ENCODE results near the gene AOPEP. TPM values are rescaled to one million over a fixed set of nuclear protein-coding genes. Genes with fewer than 3 reads are reported as not detected.

The AOPEP gene
- total and polyA plus RNA-seq, 2 of the 13 experiments (the other 11 are each of a cell fraction or from before 2014, with no cell fraction given): 22.2 to 41.6 TPM

- H2AFZ ChIP-seq (ENCODE audit: low read length): no peak overlapping the region
- ChIA-PET CTCF (ENCODE audit: low intra/inter-chr PET ratio, low total read pairs) (no interaction called here), POLR2A (no interaction called here)
- WGBS (ENCODE audit: low lambda C conversion rate): 94% methylated on average over 3 of the region's 3 CpGs
- H3K9ac ChIP-seq (ENCODE audit: insufficient read depth, low read depth, low read length): no peak overlapping the region
- no peaks in the 10 kb centered on the region for H3K9me3 ChIP-seq (ENCODE audit: low read length)
- FAIRE-seq: no peak
- no TSS peak for BruUV-seq (replicated peaks)
- H3K4me3 ChIP-seq (replicated peaks in 1 of 3; ENCODE audit: insufficient read depth in 1 of 3, low read depth in 2 of 3, low read length in 3 of 3): no peak overlapping the region
- DNase-seq (ENCODE audit: low spot score): no peak
- TF ChIP-seq NR3C1 (CRISPR knock-in tag; IDR thresholded peaks at IDR 0.05) (no peak), ZFP1 (CRISPR knock-in tag; IDR thresholded peaks at IDR 0.05) (no peak), HOXA3 (CRISPR knock-in tag; IDR thresholded peaks at IDR 0.05) (no peak), ZNF274 (CRISPR knock-in tag; IDR thresholded peaks at IDR 0.05) (no peak), HINFP (CRISPR knock-in tag; IDR thresholded peaks at IDR 0.05; ENCODE audit: low read depth) (no peak), CREBL2 (CRISPR knock-in tag; IDR thresholded peaks at IDR 0.05; ENCODE audit: borderline replicate concordance) (no peak), MYNN (CRISPR knock-in tag; IDR thresholded peaks at IDR 0.05; ENCODE audit: low read depth) (no peak), ZFP37 (CRISPR knock-in tag; IDR thresholded peaks at IDR 0.05; ENCODE audit: borderline replicate concordance) (no peak), HNF1B (CRISPR knock-in tag; IDR thresholded peaks at IDR 0.05) (no peak), ZUFSP (CRISPR knock-in tag; IDR thresholded peaks at IDR 0.05; ENCODE audit: borderline replicate concordance) (no peak)
- peaks cover 55% of the 10 kb centered on the region for H3K4me1 ChIP-seq (ENCODE audit: insufficient read depth, low read length)
- no peaks in the 10 kb centered on the region for H3K27me3 ChIP-seq (ENCODE audit: control insufficient read depth in 1 of 2, insufficient read depth in 2 of 2, low read length in 2 of 2)
- ATAC-seq: no peak
- no peaks in the 10 kb centered on the region; a peak in 2 of 5 replicates for H3K36me3 ChIP-seq (replicated peaks in 1 of 2; ENCODE audit: control insufficient read depth in 1 of 2, insufficient read depth in 2 of 2, low read length in 2 of 2)
- no peaks in the 10 kb centered on the region for H4K20me1 ChIP-seq (ENCODE audit: insufficient read depth, low read length)
- H3K79me2 ChIP-seq (ENCODE audit: insufficient read depth, low read length): no peaks in the 10 kb centered on the region
- no peak overlapping the region for H3K27ac ChIP-seq (ENCODE audit: extremely low read length, insufficient read depth, low read length)
- intact Hi-C loops (cut with micrococcal nuclease; ENCODE audit: unreplicated experiment) (no loop called here), in situ Hi-C loops (cut with HindIII; ENCODE audit: extremely low pct_ligation_motif_present, low pct_unique_long_range_greater_than_20kb) (no loop called here)
- H3K4me2 ChIP-seq (ENCODE audit: low read depth, low read length): no peak overlapping the region
Observed at GRCh38 chr9:94931036-94931633, 204.6 kb downstream of the AOPEP start.
